GM21390 (cell line): ENCODE results near the gene ALB.

Source experiments
- ATAC-seq: cut with Tn5 transposase; IDR thresholded peaks from one replicate; pipeline ENCODE4 v1.9.1; 2021; ENCODE audit not compliant: unreplicated experiment

Gene ALB

GRCh38 chr4:73448448-73449203 lies 44.5 kb downstream of the ALB start:
- no peak for ATAC-seq

- ATAC-seq = no peak
Observed at GRCh38 chr4:73450398-73451004, 46.4 kb downstream of the ALB start.

DNA sequence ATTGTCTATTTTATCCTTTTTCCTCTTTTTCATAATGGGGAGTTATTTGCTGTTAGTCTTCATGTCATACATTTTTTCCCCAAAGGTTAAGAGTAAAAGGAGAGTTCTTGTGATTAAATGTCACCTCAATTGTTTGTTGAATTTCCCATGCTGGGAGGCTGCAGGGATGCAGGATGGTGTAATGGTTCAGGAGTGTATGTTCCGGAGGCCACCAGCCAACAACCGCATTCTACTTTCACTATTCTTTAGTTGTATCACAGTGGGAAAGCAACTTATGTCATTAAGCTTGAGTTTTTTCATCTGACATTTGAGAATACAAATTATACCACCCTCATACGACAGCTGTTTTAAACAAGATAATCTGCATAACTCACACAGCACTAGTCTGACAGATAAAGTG lies 47.3 kb downstream of the ALB start:
- no peak for ATAC-seq

- ATAC-seq = no peak
Observed at GRCh38 chr4:73451981-73452747, 48.1 kb downstream of the ALB start.

- no peak for ATAC-seq
Observed at GRCh38 chr4:73452953-73453700, 49.0 kb downstream of the ALB start.

- no peak for ATAC-seq
Observed at GRCh38 chr4:73453701-73454005, 49.6 kb downstream of the ALB start.

DNA sequence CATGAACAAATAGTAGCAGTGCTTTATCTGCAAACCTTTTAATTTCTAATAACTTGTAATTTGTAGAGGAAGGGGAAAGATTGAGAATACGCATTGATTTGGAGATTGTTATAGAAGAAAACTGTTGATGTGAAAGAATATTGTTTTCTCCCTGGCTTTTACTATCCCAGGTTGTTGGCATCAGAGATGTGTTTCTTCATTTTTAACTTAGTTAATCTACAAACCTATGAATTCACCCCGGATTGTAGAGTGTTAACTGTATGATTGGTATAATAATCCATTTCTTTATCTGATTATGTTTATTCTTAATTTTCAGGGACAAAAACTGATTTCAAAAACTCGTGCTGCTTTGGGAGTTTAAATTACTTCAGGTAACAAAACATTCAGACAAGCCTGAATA lies 50.8 kb downstream of the ALB start:
- ATAC-seq = no peak

GRCh38 chr4:73456177-73457022 lies 52.3 kb downstream of the ALB start:
- ATAC-seq = no peak

- ATAC-seq = no peak
Observed at GRCh38 chr4:73458184-73459047, 54.3 kb downstream of the ALB start.

DNA sequence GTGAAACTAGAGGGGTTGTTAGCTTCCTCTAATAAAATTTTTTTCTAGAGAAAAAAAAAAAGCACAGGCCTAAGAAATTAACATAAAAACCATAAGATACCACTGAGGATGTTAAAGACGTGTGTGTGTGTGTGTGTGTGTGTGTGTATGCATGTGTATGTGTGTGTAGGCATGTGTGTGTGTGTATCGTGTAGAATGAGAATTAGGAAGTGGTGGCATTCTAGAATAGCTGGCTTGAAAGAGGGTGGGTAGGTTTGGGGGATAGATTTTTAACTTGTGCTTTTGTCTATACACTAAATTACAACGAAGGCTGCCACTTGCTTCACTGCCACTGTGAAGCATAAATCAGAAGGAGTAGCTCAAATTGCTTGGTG lies 54.9 kb downstream of the ALB start:
- no peak for ATAC-seq

DNA sequence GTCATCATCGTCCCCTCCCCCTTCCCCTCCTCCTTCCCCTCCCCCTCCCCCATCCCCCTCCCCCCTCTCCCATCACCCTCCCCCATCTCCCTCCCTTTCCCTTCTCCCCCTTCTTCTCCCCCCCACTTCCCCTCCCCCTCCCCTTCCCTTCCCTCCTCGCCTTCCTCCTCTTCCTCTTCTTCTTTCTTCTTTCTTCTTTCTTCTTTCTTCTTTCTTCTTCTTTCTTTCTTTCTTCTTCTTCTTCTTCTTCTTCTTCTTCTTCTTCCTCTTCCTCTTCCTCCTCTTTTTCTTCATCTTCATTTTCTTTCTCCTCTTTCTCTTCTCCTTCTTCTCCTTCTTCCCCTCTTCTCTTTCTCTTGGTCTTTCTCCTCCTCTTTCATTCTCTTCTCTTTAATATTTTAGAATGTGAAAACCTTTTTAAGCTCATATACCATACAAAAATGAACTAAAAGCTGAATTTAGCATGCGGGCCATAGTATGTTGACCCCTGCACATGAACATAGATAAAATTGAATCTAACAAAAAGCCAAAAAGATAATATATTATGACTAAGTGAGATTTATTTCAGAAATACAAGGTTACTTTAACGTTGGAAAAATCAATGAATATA lies 56.9 kb downstream of the ALB start:
- ATAC-seq = no peak

DNA sequence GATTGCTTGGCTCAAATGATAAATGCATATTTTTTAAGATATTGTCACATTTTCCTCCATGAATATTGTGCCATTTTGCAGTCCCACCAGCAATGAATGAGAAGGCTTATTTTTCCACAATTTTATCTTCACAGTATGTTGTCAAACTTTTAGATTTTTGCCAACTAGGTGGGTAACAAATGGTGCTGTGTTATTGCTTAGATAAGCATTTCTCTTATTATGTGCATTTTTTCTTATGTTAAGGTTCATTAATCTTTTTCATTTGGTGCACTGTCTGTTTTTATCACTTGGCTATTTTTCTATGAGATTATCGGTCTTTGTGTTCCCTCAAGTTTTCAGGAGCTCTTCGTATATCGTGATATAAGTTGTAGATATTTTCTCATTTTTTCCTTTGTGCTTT lies 64.1 kb downstream of the ALB start:
- no peak for ATAC-seq

DNA sequence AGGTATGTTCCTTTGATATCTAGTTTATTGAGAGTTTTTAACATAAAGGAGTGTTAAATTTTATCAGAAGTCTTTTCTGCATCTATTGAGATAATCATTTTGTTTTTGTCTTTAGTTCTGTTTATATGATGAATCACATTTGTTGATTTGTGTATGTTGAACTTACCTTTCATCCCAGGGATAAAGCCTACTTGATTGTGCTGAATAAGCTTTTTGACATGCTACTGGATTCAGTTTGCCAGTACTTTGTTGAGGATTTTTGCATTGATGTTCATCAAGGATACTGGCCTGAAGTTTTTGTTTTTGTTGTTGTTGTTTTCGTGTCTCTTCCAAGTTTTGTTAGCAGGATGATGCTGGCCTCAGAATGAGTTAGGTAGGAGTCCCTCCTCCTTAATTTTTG lies 66.6 kb downstream of the ALB start:
- no peak for ATAC-seq
